GM19397 (cell line): ENCODE measurements around the gene TRIM40.

Source experiments
- ATAC-seq: cut with Tn5 transposase; IDR thresholded peaks from one replicate; pipeline ENCODE4 v1.9.1; 2021; ENCODE audit warnings: mild to moderate bottlenecking, moderate library complexity; ENCODE audit not compliant: unreplicated experiment

Gene TRIM40

GRCh38 chr6:30147096-30147495 lies 11.2 kb downstream of the TRIM40 start:
- ATAC-seq, result no peak

- ATAC-seq, result no peak
Observed at GRCh38 chr6:30149234-30149633, 13.3 kb downstream of the TRIM40 start.

- no peak for ATAC-seq
Observed at GRCh38 chr6:30149858-30150550, 14.1 kb downstream of the TRIM40 start.

GRCh38 chr6:30150671-30151395 lies 14.9 kb downstream of the TRIM40 start:
- no peak for ATAC-seq

- ATAC-seq, result no peak
Observed at GRCh38 chr6:30151580-30151979, 15.6 kb downstream of the TRIM40 start.

GRCh38 chr6:30152016-30152673 lies 16.2 kb downstream of the TRIM40 start:
- no peak for ATAC-seq

GRCh38 chr6:30152910-30153610 lies 17.1 kb downstream of the TRIM40 start:
- ATAC-seq, result no peak

GRCh38 chr6:30154061-30154460 lies 18.1 kb downstream of the TRIM40 start:
- ATAC-seq, result no peak

- ATAC-seq, result no peak
Observed at GRCh38 chr6:30154709-30155519, 19.0 kb downstream of the TRIM40 start.

- no peak for ATAC-seq
Observed at GRCh38 chr6:30155520-30156261, 19.8 kb downstream of the TRIM40 start.

- ATAC-seq, result no peak
Observed at GRCh38 chr6:30156262-30156599, 20.3 kb downstream of the TRIM40 start.

GRCh38 chr6:30156774-30157173 lies 20.8 kb downstream of the TRIM40 start:
- ATAC-seq, result no peak

GRCh38 chr6:30157581-30157980 lies 21.6 kb downstream of the TRIM40 start:
- ATAC-seq, result no peak

- no peak for ATAC-seq
Observed at GRCh38 chr6:30157999-30158398, 22.1 kb downstream of the TRIM40 start.

- no peak for ATAC-seq
Observed at GRCh38 chr6:30158475-30159040, 22.6 kb downstream of the TRIM40 start.

- ATAC-seq, result no peak
Observed at GRCh38 chr6:30160008-30160784, 24.3 kb downstream of the TRIM40 start.

- no peak for ATAC-seq
Observed at GRCh38 chr6:30160785-30161531, 25.0 kb downstream of the TRIM40 start, which contains the start of gene TRIM10. TRIM10 (minus strand) TSS chr6:30161211; CDS start chr6:30160858, 353 bp downstream.
